Sigmoid colon (tissue), 4 donors: ENCODE measurements around the gene MAGIX.
A peak's percentile ranks its signal among the peaks of the same experiment; 100 is the strongest.

Source experiments
- POLR2AphosphoS5 ChIP-seq, 4 donors: sonication (generic); formaldehyde crosslinking; IDR thresholded peaks; one replicate each; pipeline ENCODE4 v1.6.1; 2017; ENCODE audit warnings: antibody characterized with exemption in 4 of 4
- TF ChIP-seq, protein P1 (sequence below), 4 experiments: fragments of 450-650 bp in 3 of 4; fragments of 200-600 bp in 1 of 4; IDR thresholded peaks; one replicate each; pipeline ENCODE4 v1.5.1; 2016 to 2019; ENCODE audit warnings: antibody characterized with exemption in 4 of 4, mild to moderate bottlenecking in 3 of 4, moderate library complexity in 2 of 4

DNA sequence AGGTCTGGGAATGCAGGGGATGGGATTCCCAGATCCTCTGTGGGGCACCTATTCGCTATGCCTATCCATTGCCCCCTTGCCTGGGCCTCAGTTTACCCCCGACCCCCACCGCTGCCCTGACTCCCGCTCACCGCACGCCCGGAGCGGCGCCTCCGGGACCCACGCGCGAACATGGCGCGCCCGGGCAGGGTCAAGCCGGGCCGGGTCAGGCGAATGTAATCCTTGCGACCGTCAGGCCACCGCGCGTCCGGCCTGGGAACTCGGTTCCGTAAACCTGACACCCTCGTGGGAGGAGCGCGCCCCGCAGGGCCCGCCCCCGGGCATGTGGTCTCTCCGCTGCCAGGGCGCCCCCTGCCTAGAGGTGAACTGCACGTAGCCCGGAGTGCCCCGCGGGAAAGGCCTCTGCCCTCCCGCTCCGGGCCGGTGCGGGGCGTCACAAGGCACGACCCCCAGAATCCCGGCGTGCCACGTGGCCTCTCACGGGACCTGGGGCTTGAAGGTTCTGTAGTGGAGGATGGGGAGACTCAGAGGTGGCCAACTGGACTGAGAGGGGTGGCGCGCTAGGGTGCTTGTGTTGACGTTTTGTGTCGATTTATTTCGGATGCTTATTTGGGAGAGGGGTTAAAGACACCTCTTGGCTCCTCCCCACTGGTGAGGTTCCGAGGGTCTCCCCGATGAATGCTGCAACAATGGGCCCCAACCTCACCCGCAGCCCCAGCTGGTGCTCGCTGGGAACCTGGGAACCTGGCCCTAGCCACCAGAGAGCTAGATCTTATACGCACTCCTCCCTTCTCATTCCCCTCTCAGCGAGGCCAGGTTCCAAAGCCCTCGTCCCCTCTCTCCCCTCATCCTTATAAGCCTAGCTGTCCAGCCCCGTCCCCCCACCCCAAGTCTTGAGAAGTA lies 23.8 kb downstream of the MAGIX start, which contains the start of gene PRICKLE3:
- TF ChIP-seq, protein P1, sequence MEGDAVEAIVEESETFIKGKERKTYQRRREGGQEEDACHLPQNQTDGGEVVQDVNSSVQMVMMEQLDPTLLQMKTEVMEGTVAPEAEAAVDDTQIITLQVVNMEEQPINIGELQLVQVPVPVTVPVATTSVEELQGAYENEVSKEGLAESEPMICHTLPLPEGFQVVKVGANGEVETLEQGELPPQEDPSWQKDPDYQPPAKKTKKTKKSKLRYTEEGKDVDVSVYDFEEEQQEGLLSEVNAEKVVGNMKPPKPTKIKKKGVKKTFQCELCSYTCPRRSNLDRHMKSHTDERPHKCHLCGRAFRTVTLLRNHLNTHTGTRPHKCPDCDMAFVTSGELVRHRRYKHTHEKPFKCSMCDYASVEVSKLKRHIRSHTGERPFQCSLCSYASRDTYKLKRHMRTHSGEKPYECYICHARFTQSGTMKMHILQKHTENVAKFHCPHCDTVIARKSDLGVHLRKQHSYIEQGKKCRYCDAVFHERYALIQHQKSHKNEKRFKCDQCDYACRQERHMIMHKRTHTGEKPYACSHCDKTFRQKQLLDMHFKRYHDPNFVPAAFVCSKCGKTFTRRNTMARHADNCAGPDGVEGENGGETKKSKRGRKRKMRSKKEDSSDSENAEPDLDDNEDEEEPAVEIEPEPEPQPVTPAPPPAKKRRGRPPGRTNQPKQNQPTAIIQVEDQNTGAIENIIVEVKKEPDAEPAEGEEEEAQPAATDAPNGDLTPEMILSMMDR (IDR thresholded peaks at IDR 0.05), result peak in 1 of 4 experiments; percentile 12
- peak; percentile 75 to 90 (median 87) for TF ChIP-seq POLR2AphosphoS5 (IDR thresholded peaks at IDR 0.05)
